Natural killer cell (primary cell): Measurements from ENCODE around the gene RRAGC. TPM values are rescaled to one million over a fixed set of nuclear protein-coding genes. Genes with fewer than 3 reads are reported as not detected.

Source experiments
- ATAC-seq, 3 donors: fragments of 150-1000 bp in 2 of 3; fragments of 200-7000 bp in 1 of 3; cut with Tn5 transposase; 1 replicate in 1 of 3; 2 replicates in 2 of 3; pipeline ENCODE4 v1.10.0; 2021; ENCODE audit warnings: mild to moderate bottlenecking in 2 of 3, moderate library complexity in 2 of 3
- DNase-seq, 2 donors: peaks; one replicate each; pipeline versions ENCODE4 v3.0.0 to v3.0.0-alpha.2; 2013 to 2021; ENCODE audit warnings: mixed read lengths in 1 of 2
- H3K27ac ChIP-seq: one replicate; pipeline ENCODE4 v1.5.1; 2013; ENCODE audit warnings: mild to moderate bottlenecking, low read length
- H3K27me3 ChIP-seq: one replicate; pipeline ENCODE4 v1.6.1; 2013; ENCODE audit warnings: low read length; ENCODE audit not compliant: control insufficient read depth, insufficient read depth
- H3K36me3 ChIP-seq: one replicate; pipeline ENCODE4 v1.6.1; 2013; ENCODE audit warnings: low read length; ENCODE audit not compliant: control insufficient read depth, insufficient read depth
- H3K4me1 ChIP-seq: one replicate; pipeline ENCODE4 v1.6.1; 2013; ENCODE audit warnings: low read length; ENCODE audit not compliant: control insufficient read depth, insufficient read depth
- H3K4me3 ChIP-seq: one replicate; pipeline ENCODE4 v1.5.1; 2013; ENCODE audit warnings: low read length
- H3K9me3 ChIP-seq: one replicate; pipeline ENCODE4 v1.6.1; 2013; ENCODE audit warnings: low read length; ENCODE audit not compliant: control insufficient read depth, insufficient read depth
- H3K27ac Mint-ChIP-seq, 2 donors: one replicate each; pipeline ENCODE4 v1.8.0; 2022; ENCODE audit warnings: mild to moderate bottlenecking in 2 of 2, mixed read lengths in 2 of 2, moderate library complexity in 1 of 2
- H3K27me3 Mint-ChIP-seq, 2 donors: one replicate each; pipeline ENCODE4 v1.8.0; 2022; ENCODE audit warnings: low read depth in 2 of 2, mixed read lengths in 2 of 2
- H3K36me3 Mint-ChIP-seq: one replicate; pipeline ENCODE4 v1.8.0; 2022; ENCODE audit warnings: mixed read lengths
- H3K4me1 Mint-ChIP-seq, 2 donors: one replicate each; pipeline ENCODE4 v1.8.0; 2022; ENCODE audit warnings: mixed read lengths in 2 of 2
- H3K4me3 Mint-ChIP-seq: one replicate; pipeline ENCODE4 v1.8.0; 2022; ENCODE audit warnings: mild to moderate bottlenecking, moderate library complexity, mixed read lengths
- H3K9me3 Mint-ChIP-seq, 2 donors: one replicate each; pipeline ENCODE4 v1.8.0; 2022; ENCODE audit warnings: mixed read lengths in 2 of 2
- WGBS: methylation state at CpG from one replicate; pipeline ENCODE4 v1.1.7; 2013; ENCODE audit warnings: missing lambda C conversion rate; ENCODE audit not compliant: insufficient coverage; 5-methylcytosine and 5-hydroxymethylcytosine counted together
- intact Hi-C: fragments of 100-400 bp; cut with micrococcal nuclease; formaldehyde crosslinking; loops from one replicate; pipeline ENCODE4 v1.14.2; 2022
- total RNA-seq, 4 donors: library from RNA; stranded (reverse); fragments of 120-200 nt in 1 of 4; gene quantifications; one replicate each; pipeline versions ENCODE4 v1.2.3 to v1.2.4, GENCODE V29; 2013 to 2022
- TF ChIP-seq, protein P1 (sequence below): fragments of 200-600 bp; IDR thresholded peaks from one replicate; pipeline ENCODE4 v1.8.0; 2022; ENCODE audit warnings: antibody characterized with exemption

Gene RRAGC
- total RNA-seq, 3 donors from 2014 or later (not counting 1 experiment from before 2014, with no cell fraction given) = 15.9 to 24.9 (median 22.0) TPM

DNA sequence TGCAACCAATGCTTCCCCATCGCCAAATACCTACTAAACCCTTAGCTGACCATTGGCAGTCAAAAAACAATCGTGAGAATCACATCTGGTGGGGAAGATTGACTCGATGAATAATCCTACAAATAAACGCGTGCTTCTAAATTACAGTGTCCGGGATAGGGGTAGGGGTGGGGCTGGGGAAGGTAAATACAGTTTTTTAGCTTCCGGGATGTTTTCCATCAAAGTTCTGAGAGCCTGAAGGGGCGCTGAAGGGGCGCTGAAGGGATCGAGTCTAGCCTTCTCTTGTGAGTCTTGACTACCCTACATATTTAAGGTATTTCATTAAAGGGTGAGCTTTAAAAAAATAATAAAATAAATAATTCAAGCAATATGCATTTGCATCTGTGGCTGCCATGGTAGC lies 40.5 kb downstream of the RRAGC start:
- 32% methylated on average over 8 of the region's 10 CpGs for WGBS
- intact Hi-C loops = no loop called here

DNA sequence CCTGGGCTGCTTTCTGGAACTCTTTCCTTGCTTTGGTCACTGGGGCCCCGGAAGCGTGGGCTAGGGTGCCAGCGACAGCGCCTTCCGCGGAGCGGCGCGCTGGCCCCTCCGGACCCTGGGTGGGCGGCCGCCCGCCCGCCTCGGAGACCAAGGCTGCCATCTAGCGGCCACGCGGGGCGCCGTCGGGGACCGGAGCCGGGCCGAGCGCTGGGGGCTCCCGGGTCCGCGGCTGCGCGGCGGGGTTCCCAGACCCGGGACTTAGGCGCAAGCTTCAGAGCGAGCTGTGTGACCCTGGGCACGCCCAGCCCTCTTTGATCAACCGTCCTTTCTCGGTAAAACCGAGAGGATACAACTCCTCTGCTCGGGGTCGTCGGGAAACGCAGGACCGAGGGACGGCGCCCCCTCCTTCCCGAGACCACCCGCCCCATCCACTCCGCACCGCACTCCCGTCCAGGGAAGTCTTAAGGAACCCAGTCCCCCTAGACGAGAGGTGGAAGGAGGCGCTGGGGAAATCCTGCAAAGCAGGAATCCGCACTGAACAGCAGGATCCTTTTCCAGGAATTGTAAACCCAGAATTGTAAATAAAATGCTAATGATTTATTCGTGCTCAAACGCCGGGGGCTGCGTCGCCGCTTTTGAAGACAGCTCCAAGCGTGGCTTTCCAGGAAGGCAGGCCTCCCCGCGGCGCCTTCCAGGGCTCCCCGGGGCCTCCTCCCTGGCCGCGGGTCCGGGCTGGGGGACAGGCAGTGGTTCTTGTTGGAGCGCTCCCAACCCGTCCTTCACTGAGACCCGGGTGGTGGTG lies 41.2 kb downstream of the RRAGC start:
- Histone ChIP-seq H3K27me3 (peaks cover 30% of the 10 kb centered on the region), H3K9me3 (peaks cover 8% of the 10 kb centered on the region), H3K27ac (no peak overlapping the region), H3K4me3 (no peak overlapping the region), H3K36me3 (no peaks in the 10 kb centered on the region), H3K4me1 (peaks cover 12% of the 10 kb centered on the region)
- DNase-seq (peak; percentile 42 to 61), ATAC-seq (peak; percentile 64 to 82 (median 64))
- intact Hi-C loops = no loop called here
- 1% methylated on average over 67 of the region's 70 CpGs for WGBS
- Mint-ChIP-seq H3K4me1 (no peaks in the 10 kb centered on the region), H3K27ac (no peak overlapping the region), H3K27me3 (peaks cover 49 to 75% of the 10 kb centered on the region in 2 donors), H3K36me3 (no peaks in the 10 kb centered on the region), H3K9me3 (no peaks in the 10 kb centered on the region), H3K4me3 (no peak overlapping the region)
- TF ChIP-seq, protein P1, sequence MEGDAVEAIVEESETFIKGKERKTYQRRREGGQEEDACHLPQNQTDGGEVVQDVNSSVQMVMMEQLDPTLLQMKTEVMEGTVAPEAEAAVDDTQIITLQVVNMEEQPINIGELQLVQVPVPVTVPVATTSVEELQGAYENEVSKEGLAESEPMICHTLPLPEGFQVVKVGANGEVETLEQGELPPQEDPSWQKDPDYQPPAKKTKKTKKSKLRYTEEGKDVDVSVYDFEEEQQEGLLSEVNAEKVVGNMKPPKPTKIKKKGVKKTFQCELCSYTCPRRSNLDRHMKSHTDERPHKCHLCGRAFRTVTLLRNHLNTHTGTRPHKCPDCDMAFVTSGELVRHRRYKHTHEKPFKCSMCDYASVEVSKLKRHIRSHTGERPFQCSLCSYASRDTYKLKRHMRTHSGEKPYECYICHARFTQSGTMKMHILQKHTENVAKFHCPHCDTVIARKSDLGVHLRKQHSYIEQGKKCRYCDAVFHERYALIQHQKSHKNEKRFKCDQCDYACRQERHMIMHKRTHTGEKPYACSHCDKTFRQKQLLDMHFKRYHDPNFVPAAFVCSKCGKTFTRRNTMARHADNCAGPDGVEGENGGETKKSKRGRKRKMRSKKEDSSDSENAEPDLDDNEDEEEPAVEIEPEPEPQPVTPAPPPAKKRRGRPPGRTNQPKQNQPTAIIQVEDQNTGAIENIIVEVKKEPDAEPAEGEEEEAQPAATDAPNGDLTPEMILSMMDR = peak; percentile 75

More for the DNA sequence above, 40.5 kb downstream of the RRAGC start:
- DNase-seq (no peak), ATAC-seq (no peak)
- no peak overlapping the region for H3K27ac Mint-ChIP-seq
- peaks cover 12% of the 10 kb centered on the region for H3K4me1 ChIP-seq
- no peak overlapping the region for H3K27ac ChIP-seq
- H3K4me1 Mint-ChIP-seq = no peaks in the 10 kb centered on the region
- no peaks in the 10 kb centered on the region for H3K36me3 Mint-ChIP-seq
- H3K27me3 ChIP-seq = peaks cover 30% of the 10 kb centered on the region
- TF ChIP-seq, protein P1 = no peak
- no peaks in the 10 kb centered on the region for H3K36me3 ChIP-seq
- no peak overlapping the region for H3K4me3 ChIP-seq
- H3K9me3 Mint-ChIP-seq = no peaks in the 10 kb centered on the region
- no peak overlapping the region for H3K4me3 Mint-ChIP-seq
- peaks cover 8% of the 10 kb centered on the region for H3K9me3 ChIP-seq
- H3K27me3 Mint-ChIP-seq = peaks cover 48 to 68% of the 10 kb centered on the region in 2 donors

DNA sequence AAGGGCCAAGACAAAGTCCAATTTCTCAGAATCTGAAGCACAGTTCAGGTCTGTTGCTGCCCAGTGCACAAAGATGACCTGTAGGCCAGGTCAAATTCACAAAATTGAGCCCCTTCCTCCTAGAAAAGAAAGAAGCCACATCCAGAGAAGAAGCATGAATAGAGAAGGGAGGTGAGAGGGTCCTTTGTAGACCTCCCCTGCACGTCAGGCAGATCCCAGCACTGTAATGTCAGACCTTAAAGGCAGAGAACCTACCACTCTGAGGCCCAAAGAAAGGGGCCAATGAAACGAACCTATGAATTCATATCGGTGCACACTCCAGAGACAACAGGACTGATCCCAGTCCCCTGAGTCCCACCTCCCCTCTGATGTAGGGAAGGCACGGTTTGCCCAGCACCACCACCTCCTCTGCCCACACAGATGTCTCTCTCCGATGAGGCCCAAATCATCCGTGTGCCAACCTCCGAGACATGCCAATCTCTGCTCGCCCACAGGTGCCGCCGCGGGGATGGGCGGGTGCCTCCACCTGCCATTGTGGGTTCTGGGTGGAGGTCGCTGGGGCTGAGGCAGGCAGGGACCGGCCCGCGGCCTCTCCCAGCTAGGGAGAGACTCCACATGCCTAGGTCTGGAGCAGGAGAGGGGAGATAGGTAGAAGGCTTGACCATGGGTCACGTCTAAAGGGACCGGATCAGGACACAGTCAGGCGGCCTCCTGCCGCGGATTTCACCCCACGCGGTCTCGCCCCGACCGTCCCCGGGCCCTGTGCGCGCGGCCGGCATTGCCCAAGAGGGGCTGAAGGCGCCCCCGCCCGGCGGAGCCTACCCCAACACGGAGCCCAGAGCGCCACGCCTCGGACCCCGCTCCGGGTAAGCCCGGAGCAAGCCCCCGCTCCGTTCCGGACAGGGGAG lies 42.1 kb downstream of the RRAGC start:
- Histone ChIP-seq H3K9me3 (peaks cover 8% of the 10 kb centered on the region), H3K4me3 (no peak overlapping the region), H3K27me3 (peaks cover 30% of the 10 kb centered on the region), H3K36me3 (no peaks in the 10 kb centered on the region), H3K27ac (no peak overlapping the region), H3K4me1 (peaks cover 12% of the 10 kb centered on the region)
- Mint-ChIP-seq H3K27me3 (peaks cover 49 to 83% of the 10 kb centered on the region in 2 donors), H3K4me1 (no peaks in the 10 kb centered on the region), H3K36me3 (no peaks in the 10 kb centered on the region), H3K27ac (no peak overlapping the region), H3K4me3 (no peak overlapping the region), H3K9me3 (no peaks in the 10 kb centered on the region)
- DNase-seq (no peak), ATAC-seq (peak in 1 of 3 donors; percentile 28)
- 41% methylated on average over 45 of the region's 45 CpGs for WGBS
- intact Hi-C loops = no loop called here
- TF ChIP-seq, protein P1 = no peak
